HEK293T (cell line): ENCODE data around the gene LRRK1.

Experiments used
- SUZ12 ChIP-seq: fragments of 450-650 bp; IDR thresholded peaks from 2 replicates; pipeline ENCODE4 v1.6.1; 2016; ENCODE audit warnings: mild to moderate bottlenecking
- TARDBP ChIP-seq: fragments of 450-650 bp; IDR thresholded peaks from 2 replicates; pipeline ENCODE4 v1.6.1; 2016

- TF ChIP-seq SUZ12 (no peak), TARDBP (no peak)
These were observed 165.6 kb downstream of the LRRK1 start for GRCh38 chr15:101084801-101085200.
